Panc1 (cell line): ENCODE data around the gene ROBO2.

Experiments
- CTCF ChIP-seq: fragments of 450-650 bp; IDR thresholded peaks from 2 replicates; pipeline ENCODE4 v1.5.1; 2017; ENCODE audit warnings: mild to moderate bottlenecking
- POLR2AphosphoS5 ChIP-seq: IDR thresholded peaks from 2 replicates; pipeline ENCODE4 v1.6.1; 2012; ENCODE audit warnings: mild to moderate bottlenecking, low read depth, low read length, moderate library complexity
- REST ChIP-seq, 2 experiments: IDR thresholded peaks; 2 replicates each; pipeline ENCODE4 v1.6.1; 2011 to 2012; ENCODE audit warnings: low read depth in 2 of 2, control low read depth in 1 of 2, low read length in 1 of 2, mild to moderate bottlenecking in 1 of 2, moderate library complexity in 1 of 2; ENCODE audit not compliant: insufficient read depth in 1 of 2
- SIN3A ChIP-seq: IDR thresholded peaks from 2 replicates; pipeline ENCODE4 v1.6.1; 2012; ENCODE audit warnings: low read depth, mild to moderate bottlenecking, low read length, moderate library complexity, borderline replicate concordance; ENCODE audit not compliant: insufficient read depth
- TCF7L2 ChIP-seq: IDR thresholded peaks from 2 replicates; pipeline ENCODE4 v1.6.1; 2011; ENCODE audit warnings: mild to moderate bottlenecking, low read depth, low read length, inconsistent platforms

- TF ChIP-seq CTCF, result no peak
- TF ChIP-seq TCF7L2, result no peak
- no peak for TF ChIP-seq SIN3A
- TF ChIP-seq POLR2AphosphoS5, result no peak
- TF ChIP-seq REST (IDR thresholded peaks at IDR 0.05; ENCODE audit: insufficient read depth in 1 of 2, low read depth in 2 of 2, low read length in 1 of 2), result no peak
Observed at GRCh38 chr3:77687545-77687944, 647.6 kb downstream of the ROBO2 start.
